NT2/D1 (cell line): Measurements from ENCODE around the gene ARHGEF33.
A peak's percentile ranks its signal among the peaks of the same experiment; 100 is the strongest.

Source experiments
- DNase-seq: peaks from one replicate; pipeline ENCODE4 v3.0.0-alpha.2; 2011; ENCODE audit warnings: low read depth, low spot score
- H3K27me3 ChIP-seq: 2 replicates; pipeline ENCODE4 v1.6.0; 2011; ENCODE audit warnings: mild to moderate bottlenecking; ENCODE audit not compliant: insufficient read length, insufficient read depth
- H3K36me3 ChIP-seq: 2 replicates; pipeline ENCODE4 v1.6.1; 2011; ENCODE audit warnings: mild to moderate bottlenecking, low read length, mixed read lengths; ENCODE audit not compliant: insufficient read depth, insufficient read length
- H3K4me1 ChIP-seq: 2 replicates; pipeline ENCODE4 v1.5.1; 2011; ENCODE audit not compliant: insufficient read depth, insufficient read length
- H3K4me3 ChIP-seq: 2 replicates; pipeline ENCODE4 v1.5.1; 2011; ENCODE audit warnings: low read depth; ENCODE audit not compliant: insufficient read length
- H3K9ac ChIP-seq: 2 replicates; pipeline ENCODE4 v1.6.0; 2011; ENCODE audit warnings: low read depth; ENCODE audit not compliant: insufficient read length
- H3K9me3 ChIP-seq: 2 replicates; pipeline ENCODE4 v1.5.1; 2011; ENCODE audit warnings: mild to moderate bottlenecking, low read length; ENCODE audit not compliant: insufficient read depth
- SUZ12 ChIP-seq: IDR thresholded peaks from 2 replicates; pipeline ENCODE4 v1.6.1; 2011; ENCODE audit not compliant: insufficient read length, insufficient read depth; ENCODE audit errors: extremely low read depth
- YY1 ChIP-seq: IDR thresholded peaks from 2 replicates; pipeline ENCODE4 v1.6.1; 2011; ENCODE audit not compliant: insufficient read length, insufficient read depth
- ZNF274 ChIP-seq: IDR thresholded peaks from 2 replicates; pipeline ENCODE4 v1.6.1; 2011; ENCODE audit warnings: mild to moderate bottlenecking, low read depth, low read length

Gene ARHGEF33

GRCh38 chr2:38875227-38875575, 14.5 kb upstream of the ARHGEF33 start:
- peak overlapping the region; percentile 93 for H3K9ac ChIP-seq
- H3K4me3 ChIP-seq, result peak overlapping the region; percentile 91
- peaks cover 11% of the 10 kb centered on the region for H3K27me3 ChIP-seq
- H3K4me1 ChIP-seq, result no peaks in the 10 kb centered on the region
- H3K36me3 ChIP-seq, result no peaks in the 10 kb centered on the region
- peaks cover 7% of the 10 kb centered on the region for H3K9me3 ChIP-seq
- DNase-seq, result no peak
- TF ChIP-seq SUZ12 (no peak), ZNF274 (no peak), YY1 (no peak)

GRCh38 chr2:38875576-38876367, 13.9 kb upstream of the ARHGEF33 start, which contains the start of the genes DHX57 and MORN2:
Gene DHX57, minus strand, starts transcription at chr2:38875934. Its CDS starts 7,529 bp downstream, at chr2:38868405.
Gene MORN2, plus strand, starts transcription at chr2:38875976.
- Histone ChIP-seq H3K9me3 (peaks cover 7% of the 10 kb centered on the region), H3K4me3 (peak within 1 kb of the TSS; percentile 91), H3K4me1 (no peaks in the 10 kb centered on the region), H3K36me3 (no peaks in the 10 kb centered on the region), H3K27me3 (peaks cover 11% of the 10 kb centered on the region), H3K9ac (peak within 1 kb of the TSS; percentile 93)
- peak; percentile 72 for DNase-seq
- TF ChIP-seq SUZ12, result no peak
- TF ChIP-seq YY1, result no peak
- no peak for TF ChIP-seq ZNF274

GRCh38 chr2:38876407-38876806, 13.3 kb upstream of the ARHGEF33 start:
- peak overlapping the region; percentile 68 for H3K9ac ChIP-seq

GRCh38 chr2:38886063-38886462, 3.6 kb upstream of the ARHGEF33 start:
- Histone ChIP-seq H3K4me1 (no peaks in the 10 kb centered on the region), H3K4me3 (no peak overlapping the region), H3K36me3 (no peaks in the 10 kb centered on the region), H3K9ac (no peak overlapping the region), H3K9me3 (no peaks in the 10 kb centered on the region), H3K27me3 (no peaks in the 10 kb centered on the region)
- no peak for DNase-seq
- TF ChIP-seq SUZ12 (no peak), ZNF274 (no peak), YY1 (no peak)

More at GRCh38 chr2:38876407-38876806, 13.3 kb upstream of the ARHGEF33 start:
- Histone ChIP-seq H3K4me1 (no peaks in the 10 kb centered on the region), H3K4me3 (peak overlapping the region; percentile 91), H3K27me3 (peaks cover 11% of the 10 kb centered on the region), H3K9me3 (peaks cover 7% of the 10 kb centered on the region), H3K36me3 (no peaks in the 10 kb centered on the region)
- TF ChIP-seq YY1 (no peak), SUZ12 (no peak), ZNF274 (no peak)
- no peak for DNase-seq

- Histone ChIP-seq H3K36me3 (no peaks in the 10 kb centered on the region), H3K9me3 (no peaks in the 10 kb centered on the region), H3K4me3 (no peak overlapping the region), H3K9ac (no peak overlapping the region), H3K4me1 (no peaks in the 10 kb centered on the region), H3K27me3 (no peaks in the 10 kb centered on the region)
- TF ChIP-seq YY1 (no peak), ZNF274 (no peak), SUZ12 (no peak)
- DNase-seq, result no peak
Observed at GRCh38 chr2:38887347-38887746, 2.3 kb upstream of the ARHGEF33 start.

GRCh38 chr2:38887902-38888554, 1.6 kb upstream of the ARHGEF33 start:
- no peak for DNase-seq
- H3K36me3 ChIP-seq, result no peaks in the 10 kb centered on the region
- H3K4me3 ChIP-seq, result no peak overlapping the region
- H3K4me1 ChIP-seq, result no peaks in the 10 kb centered on the region
- TF ChIP-seq SUZ12 (no peak), ZNF274 (no peak), YY1 (no peak)
- no peaks in the 10 kb centered on the region for H3K9me3 ChIP-seq
- H3K9ac ChIP-seq, result no peak overlapping the region
- H3K27me3 ChIP-seq, result no peaks in the 10 kb centered on the region

- H3K36me3 ChIP-seq, result no peaks in the 10 kb centered on the region
- TF ChIP-seq ZNF274 (no peak), YY1 (no peak), SUZ12 (no peak)
- H3K4me3 ChIP-seq, result no peak overlapping the region
- H3K27me3 ChIP-seq, result no peaks in the 10 kb centered on the region
- no peak overlapping the region for H3K9ac ChIP-seq
- H3K4me1 ChIP-seq, result no peaks in the 10 kb centered on the region
- no peaks in the 10 kb centered on the region for H3K9me3 ChIP-seq
- no peak for DNase-seq
Observed at GRCh38 chr2:38889045-38889444, 630 bp upstream of the ARHGEF33 start.
